Stimulated activated CD4-positive, alpha-beta T cell treated with anti-CD3 and anti-CD28 coated beads, Interleukin-4, amount 100 ng/mL, for 1 hour (primary cell): ENCODE measurements around the gene PRKG1.

Experiments used
- DNase-seq: peaks from one replicate; pipeline ENCODE4 v3.0.0-alpha.2; 2020

PRKG1 gene

DNA sequence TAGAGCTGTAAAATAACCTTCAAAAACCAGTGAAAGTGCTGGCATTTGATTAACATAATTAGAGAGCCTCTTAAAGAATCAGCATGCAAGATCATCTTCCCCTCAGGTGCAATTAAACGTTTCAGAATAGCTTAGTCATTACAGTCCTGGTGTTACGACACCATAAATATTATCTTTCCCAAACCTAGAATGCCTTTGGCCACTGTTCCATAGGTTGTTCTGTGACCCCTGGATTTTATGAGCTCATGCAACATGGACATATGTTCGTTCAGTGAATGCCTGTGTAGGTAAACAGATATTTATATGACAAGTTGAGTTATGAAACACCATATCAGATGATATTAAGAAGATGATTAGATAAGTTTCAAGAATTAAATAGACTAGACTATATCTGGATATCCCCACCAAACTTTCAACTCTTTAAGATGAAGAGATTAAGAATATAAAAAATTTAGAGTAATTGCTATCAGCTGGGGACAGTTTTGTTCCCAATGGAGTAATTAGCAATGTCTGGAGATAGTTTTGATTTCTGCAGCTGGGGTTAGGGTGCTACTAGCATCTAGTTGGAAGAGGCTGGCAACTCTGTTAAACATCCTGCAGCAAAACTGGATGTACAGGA lies 976.3 kb downstream of the PRKG1 start:
- no peak for DNase-seq

- no peak for DNase-seq
Measured at GRCh38 chr10:52053497-52053896, 979.2 kb downstream of the PRKG1 start.

DNA sequence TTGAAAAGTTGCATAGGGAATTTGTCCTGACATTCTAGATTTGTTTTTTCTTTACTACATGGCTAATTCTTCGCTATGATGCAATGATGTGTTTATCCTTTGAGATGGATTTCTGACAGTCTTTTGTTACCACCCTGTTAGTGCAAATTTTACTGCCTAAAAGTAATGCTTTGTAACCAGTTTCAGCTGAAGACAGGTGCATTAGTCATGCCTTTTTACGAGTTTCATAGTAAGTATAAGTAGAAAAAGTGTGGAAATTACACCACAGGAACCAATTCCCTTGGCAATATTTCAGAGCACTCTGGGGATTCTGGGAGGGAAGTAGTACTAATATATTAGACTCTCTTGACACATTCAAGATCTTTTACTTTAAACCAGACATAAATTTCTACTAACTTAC lies 982.0 kb downstream of the PRKG1 start:
- DNase-seq: no peak

DNA sequence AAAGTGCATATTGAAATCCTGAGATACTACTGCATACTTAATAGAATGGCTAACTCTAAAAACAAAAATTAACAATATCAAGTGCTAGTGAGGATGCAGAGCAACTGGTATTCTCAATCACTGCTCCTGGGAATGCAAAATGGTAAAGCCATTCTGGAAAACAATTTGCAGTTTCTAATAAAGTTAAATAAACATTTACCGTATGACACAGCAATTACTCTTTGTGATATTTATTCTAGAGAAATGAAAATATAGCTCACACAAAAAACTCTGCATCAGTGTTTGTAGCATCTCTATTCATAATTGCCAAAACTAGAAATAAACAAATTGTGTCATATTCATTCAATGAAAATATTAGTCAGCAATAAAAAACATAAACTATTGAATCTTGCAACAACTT lies 984.8 kb downstream of the PRKG1 start:
- no peak for DNase-seq

- no peak for DNase-seq
Measured at GRCh38 chr10:52063159-52063558, 988.9 kb downstream of the PRKG1 start.

DNA sequence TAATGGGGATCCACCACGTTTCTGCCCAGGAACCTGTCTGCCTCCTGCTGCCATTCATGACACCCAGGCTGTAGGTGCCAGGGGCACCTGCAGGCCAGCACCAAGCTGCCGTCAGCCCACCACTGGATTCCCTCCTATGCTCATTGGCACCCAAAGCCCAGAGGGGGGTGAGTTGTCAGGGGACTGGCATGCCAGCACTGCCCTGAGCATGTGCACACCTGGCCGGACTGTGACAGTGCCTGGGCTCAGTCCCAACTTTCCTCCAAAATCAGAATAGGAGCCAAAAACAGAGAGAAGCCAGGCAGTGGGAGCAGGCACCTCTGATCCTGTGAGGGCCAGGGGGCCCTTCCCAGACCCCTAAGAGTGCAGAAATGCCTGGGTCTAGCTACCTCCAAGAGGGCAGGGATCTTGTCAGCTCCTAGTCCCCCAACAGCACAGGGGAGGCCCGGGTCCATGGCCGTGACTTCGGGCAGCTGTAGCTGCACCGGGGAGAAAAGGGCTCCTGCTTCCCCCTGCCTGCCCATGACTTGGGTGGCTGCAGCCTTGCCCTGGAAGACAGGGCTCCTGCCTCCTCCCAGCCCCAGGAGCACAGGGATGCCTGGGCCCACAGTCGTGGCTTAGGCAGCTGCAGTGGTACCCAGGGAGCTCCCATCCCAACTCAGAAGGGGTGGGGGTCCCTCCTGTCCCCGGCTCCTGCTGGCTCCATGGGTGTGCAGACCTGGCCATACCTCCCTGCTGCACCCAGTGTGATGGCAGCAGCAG lies 990.0 kb downstream of the PRKG1 start:
- no peak for DNase-seq

DNA sequence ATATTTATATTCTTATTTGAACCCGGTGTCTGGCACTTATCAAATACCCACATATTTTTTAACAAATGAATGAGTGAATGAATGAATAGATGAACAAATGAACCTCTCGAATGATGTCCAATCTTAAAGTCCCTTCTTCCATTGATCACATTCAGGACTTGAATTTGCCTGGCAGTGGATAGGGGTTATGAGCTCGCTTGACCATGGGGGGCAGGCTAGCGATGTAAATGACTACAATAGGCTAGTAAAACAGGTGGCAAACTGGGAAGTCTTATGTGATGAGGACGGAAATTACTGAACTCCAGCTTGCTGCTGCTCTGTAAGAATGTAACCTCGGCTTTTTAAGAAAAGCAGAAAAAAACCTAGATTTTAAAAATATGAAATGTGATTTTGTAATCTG lies 992.1 kb downstream of the PRKG1 start:
- DNase-seq: no peak

DNA sequence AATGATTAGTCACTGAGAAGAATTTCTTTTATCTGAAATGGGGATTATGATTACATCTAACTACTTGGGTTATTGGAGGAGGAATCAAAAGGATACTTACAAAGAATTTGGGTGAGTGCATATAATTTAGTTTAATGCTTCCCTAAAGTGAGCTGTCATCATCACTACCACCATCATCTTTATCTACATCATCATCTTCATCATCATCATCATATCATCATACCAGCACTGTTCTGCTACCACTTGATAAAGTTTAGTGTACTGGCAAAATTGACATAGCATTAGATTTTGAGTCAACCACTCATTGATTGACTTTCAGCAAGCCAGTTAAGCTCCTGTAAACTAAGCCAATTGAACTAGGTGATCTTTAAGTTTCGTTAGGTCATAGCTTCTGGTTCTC lies 994.2 kb downstream of the PRKG1 start:
- DNase-seq: no peak

- DNase-seq: no peak
Measured at GRCh38 chr10:52071814-52072213, 997.5 kb downstream of the PRKG1 start.

- no peak for DNase-seq
Measured at GRCh38 chr10:52074505-52075026, 1000.3 kb downstream of the PRKG1 start.

- DNase-seq: no peak
Measured at GRCh38 chr10:52077814-52078213, 1003.5 kb downstream of the PRKG1 start.

DNA sequence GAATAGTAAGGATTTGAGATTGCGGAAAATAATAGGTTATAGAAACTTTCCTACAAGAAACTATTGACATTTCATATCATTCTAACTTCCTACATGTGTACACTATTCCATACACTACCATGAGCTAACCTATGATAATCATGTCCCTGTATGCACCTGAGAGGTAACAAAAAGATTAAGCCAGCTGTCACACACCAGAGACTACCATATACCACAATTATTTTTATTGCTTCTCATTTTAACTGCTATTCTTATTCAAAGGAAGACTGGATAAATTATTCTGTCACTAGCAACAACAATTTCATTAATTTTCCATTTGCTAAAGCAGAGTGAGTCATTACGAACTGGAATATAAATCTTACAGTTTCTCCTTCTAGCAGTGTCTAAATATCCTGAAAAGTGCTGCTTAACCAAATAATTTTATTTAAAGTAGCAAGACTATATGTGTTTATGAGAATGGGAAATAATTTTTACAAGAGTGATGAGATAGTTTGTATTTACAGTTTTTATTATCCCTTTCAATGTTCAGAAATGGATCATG lies 1004.2 kb downstream of the PRKG1 start:
- no peak for DNase-seq

GRCh38 chr10:52082307-52082706 lies 1008.0 kb downstream of the PRKG1 start:
- no peak for DNase-seq

DNA sequence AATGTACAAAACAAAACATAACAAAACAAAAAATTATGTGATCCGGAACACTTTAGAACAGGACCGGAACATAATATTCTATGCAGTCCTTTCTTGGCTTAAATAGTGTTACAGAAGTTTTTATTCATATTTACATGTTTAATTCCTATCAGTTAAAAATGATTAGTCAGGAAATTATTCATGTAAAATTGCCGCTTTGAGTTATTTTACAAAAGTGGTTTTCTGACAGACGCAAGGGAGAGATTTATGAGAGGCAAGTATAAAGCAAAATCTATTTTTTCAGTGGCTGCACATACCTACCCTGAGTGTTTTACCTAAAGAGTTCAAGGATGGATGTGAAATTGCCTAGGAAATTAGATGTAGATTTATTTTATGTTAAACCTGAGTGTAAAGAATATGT lies 1009.1 kb downstream of the PRKG1 start:
- DNase-seq: no peak

- DNase-seq: no peak
Measured at GRCh38 chr10:52092390-52092789, 1018.1 kb downstream of the PRKG1 start.

DNA sequence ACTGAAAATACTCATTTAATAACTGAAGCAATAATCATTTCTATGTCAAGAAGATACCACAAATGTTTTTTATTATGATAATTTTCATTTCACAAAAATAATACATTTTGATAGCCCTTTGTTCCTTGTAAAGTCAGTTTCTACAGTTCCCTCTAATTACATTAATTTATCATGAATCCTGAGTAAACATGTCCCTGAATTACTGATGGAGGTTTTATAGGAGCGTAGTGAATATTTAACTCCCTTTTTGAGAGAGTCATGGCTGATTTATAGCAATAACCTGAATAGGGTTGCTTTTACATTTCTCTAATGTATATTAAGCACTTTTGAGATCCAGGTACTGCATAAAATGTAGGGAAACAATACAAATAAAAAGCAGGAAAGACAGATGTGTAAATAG lies 1023.8 kb downstream of the PRKG1 start:
- no peak for DNase-seq

DNA sequence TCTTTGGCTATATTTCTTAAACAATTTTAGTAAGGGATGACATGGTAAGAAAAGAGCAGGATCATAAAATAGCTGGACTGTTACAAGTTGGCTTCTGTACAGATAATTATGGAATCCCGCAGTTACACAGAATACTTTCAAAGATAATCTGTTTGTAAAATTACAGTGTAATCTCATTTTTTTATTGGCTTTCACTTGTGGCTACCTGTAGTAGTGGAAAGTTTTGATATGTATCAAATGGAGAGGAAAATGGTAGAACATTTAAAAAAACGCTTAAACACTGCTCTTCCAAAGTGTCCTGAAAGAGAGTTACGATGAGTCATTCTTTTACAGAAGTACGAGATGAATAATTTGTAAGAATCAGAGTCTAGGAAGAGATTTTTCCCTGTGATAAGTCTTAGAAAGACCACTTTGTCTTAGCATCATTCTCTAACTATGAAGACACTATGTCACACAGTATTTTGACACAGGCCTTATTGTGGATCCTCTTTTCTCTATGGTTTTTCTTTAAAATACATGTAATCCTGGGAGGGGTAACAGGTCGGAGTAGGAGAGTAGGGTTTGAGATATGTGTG lies 1024.8 kb downstream of the PRKG1 start:
- DNase-seq: no peak

GRCh38 chr10:52100011-52100547 lies 1025.8 kb downstream of the PRKG1 start:
- DNase-seq: no peak

DNA sequence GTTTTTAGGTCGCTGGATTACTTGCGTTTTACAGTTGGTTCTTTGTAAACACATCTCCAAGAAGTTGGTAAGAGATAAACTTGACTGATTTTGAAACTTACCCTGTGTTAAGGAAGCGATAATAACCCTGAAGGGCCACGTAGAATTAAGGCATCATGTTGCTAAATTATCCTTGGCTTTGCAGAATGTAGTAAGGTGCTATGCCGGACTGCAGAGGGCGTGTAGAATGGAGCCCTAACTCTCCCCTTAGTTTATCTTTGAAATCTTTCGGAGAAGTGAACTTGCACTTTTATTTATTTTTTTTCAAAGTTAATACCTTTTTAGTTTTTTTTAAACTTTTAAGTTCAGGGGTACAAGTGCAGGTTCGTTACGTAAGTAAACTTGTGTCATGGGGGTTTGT lies 1031.0 kb downstream of the PRKG1 start:
- no peak for DNase-seq

- DNase-seq: no peak
Measured at GRCh38 chr10:52106011-52106410, 1031.7 kb downstream of the PRKG1 start.

DNA sequence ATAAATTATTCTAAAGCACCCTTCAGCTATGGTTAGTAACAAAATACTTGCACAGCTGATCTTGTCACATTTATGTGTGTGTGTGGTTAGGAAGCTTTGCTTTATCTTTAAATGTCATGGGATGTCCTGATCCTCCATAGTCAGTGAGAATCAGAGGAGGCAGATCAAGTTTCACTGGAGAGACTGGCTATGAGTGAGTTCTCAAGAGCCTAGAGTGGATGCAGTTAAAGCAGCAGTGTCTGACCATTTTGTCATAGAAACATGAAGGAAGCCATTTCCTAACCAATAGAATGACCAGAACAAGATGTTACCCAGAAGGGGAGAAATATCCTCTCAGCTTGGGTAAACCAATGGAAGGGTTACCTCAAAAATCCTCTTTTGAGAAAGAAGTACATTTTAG lies 1032.6 kb downstream of the PRKG1 start:
- DNase-seq: no peak

GRCh38 chr10:52108236-52108635 lies 1033.9 kb downstream of the PRKG1 start:
- DNase-seq: no peak

DNA sequence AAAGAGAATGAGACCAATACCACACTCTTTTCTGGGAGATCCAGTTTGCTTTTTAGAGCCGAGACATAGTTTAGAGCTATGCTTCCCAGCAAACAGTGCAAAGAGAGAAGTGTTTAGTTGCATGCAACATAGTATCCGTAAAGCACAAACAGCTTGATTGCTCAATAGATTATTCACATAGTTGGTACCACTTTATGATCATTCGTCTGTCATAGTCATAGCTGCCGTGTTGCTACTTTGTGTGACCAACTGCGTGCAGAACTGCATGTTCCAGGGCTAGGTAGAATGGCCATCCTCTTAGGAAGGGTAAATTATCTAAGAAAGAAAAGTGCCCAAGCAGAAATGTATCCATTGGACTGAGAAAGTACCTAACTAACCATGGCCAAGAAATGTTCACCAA lies 1036.3 kb downstream of the PRKG1 start:
- DNase-seq: no peak
